ENCODE measurements around the gene S100G. TPM values are rescaled to one million over a fixed set of nuclear protein-coding genes. Genes with fewer than 3 reads are reported as not detected.
"Not testable (repeated sequence)": the region's sequence is repeated elsewhere in the genome, so short reads cannot be mapped to it uniquely, and the experiment has no call there.

The S100G gene
- total RNA-seq, 6 experiments from 2014 or later, result not detected

DNA sequence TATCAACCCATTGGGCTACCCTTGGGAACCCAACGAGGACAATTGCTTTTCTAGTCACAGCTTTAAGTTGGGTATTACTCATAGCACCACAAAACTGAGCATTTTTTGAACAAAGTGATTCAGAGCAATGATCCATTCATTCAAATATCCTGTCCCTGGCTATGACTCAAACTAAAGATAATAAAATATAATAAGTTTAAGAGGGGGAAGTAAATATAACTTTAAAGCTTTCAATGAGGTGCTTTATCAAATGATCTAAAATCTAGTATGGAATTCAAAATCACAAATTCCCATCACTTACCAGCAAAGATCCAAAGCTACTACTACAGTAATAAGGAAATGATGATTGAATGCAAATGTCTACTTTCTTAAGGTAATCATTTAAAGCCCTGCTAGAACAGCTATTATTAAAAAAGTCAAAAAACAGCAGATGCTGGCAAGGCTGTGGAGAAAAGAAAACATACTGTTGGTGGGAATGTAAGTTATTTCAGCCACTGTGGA is 39.8 kb upstream of the S100G start:
- Mint-ChIP-seq H3K27me3 (ENCODE audit: insufficient read depth) (peaks cover 2% of the 10 kb centered on the region; the same call in 1 of the 2 replicates), H3K27ac (peak overlapping the region; percentile 79), H3K4me3 (no peak overlapping the region; the same call in 1 of the 2 replicates), H3K9me3 (no peaks in the 10 kb centered on the region), H3K4me1 (ENCODE audit: low read depth) (peaks cover 31% of the 10 kb centered on the region), H3K36me3 (ENCODE audit: low read depth) (peaks cover 17% of the 10 kb centered on the region)
- TF ChIP-seq, protein P1, sequence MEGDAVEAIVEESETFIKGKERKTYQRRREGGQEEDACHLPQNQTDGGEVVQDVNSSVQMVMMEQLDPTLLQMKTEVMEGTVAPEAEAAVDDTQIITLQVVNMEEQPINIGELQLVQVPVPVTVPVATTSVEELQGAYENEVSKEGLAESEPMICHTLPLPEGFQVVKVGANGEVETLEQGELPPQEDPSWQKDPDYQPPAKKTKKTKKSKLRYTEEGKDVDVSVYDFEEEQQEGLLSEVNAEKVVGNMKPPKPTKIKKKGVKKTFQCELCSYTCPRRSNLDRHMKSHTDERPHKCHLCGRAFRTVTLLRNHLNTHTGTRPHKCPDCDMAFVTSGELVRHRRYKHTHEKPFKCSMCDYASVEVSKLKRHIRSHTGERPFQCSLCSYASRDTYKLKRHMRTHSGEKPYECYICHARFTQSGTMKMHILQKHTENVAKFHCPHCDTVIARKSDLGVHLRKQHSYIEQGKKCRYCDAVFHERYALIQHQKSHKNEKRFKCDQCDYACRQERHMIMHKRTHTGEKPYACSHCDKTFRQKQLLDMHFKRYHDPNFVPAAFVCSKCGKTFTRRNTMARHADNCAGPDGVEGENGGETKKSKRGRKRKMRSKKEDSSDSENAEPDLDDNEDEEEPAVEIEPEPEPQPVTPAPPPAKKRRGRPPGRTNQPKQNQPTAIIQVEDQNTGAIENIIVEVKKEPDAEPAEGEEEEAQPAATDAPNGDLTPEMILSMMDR (IDR thresholded peaks at IDR 0.05), result no peak
- DNase-seq, result peak; percentile 70

DNA sequence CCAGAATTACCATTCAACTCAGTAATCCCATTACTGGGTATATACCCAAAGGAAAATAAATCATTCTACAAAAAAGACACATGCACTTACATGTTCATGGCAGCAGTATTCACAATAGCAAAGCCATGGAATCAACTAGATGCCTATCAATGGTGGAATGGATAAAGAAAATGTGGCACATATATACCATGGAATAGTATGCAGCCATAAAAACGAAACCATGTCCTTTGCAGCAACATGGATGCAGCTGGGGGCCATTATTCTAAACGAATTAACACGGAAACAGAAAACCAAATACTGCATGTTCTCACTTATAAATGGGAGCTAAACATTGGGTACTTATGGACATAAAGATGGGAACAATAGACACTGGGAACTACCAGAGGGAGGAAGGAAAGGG is 39.3 kb upstream of the S100G start:
- not testable (repeated sequence) for H3K4me3 Mint-ChIP-seq; DNase-seq; H3K9me3 Mint-ChIP-seq; H3K27me3 Mint-ChIP-seq (ENCODE audit: insufficient read depth)
- peak overlapping the region; percentile 79 for H3K27ac Mint-ChIP-seq
- peaks cover 17% of the 10 kb centered on the region for H3K36me3 Mint-ChIP-seq (ENCODE audit: low read depth)
- peaks cover 30% of the 10 kb centered on the region for H3K4me1 Mint-ChIP-seq (ENCODE audit: low read depth)

DNA sequence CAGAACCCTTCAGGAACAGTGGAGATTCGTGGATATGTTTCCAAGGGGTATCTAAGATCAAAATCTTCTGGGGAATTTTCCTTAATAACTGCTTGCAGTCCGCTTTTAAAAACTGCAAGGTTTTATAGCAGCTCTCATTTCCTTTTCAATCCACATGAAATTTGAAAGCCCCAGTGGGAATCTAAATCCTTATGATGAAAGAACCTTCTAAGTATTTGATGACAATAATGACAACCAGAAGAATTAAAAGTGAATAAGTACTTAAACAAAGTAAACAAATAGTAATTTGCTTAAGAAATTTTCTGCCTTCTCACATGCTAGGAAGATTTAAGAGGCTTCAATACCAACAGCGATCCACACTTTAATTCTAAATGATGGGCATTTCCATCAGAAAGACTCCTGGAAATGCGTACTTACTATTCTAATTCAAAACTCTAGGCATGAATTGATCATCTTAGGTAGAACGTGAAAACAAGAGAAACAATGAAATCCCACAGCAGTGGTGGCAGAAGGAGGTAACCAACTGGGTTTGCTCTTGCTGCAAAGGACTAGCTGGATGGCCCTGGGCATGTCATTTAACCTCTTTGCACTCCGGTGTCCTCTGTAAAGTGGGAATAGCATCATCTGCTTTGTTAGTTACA is 37.6 kb upstream of the S100G start:
- peaks cover 30% of the 10 kb centered on the region for H3K4me1 Mint-ChIP-seq (ENCODE audit: low read depth)
- H3K4me3 Mint-ChIP-seq, result no peak overlapping the region
- H3K9me3 Mint-ChIP-seq, result no peaks in the 10 kb centered on the region
- H3K27ac Mint-ChIP-seq, result no peak overlapping the region
- peaks cover 17% of the 10 kb centered on the region for H3K36me3 Mint-ChIP-seq (ENCODE audit: low read depth)
- DNase-seq, result no peak
- TF ChIP-seq, protein P1 (IDR thresholded peaks at IDR 0.05), result no peak
- H3K27me3 Mint-ChIP-seq (ENCODE audit: insufficient read depth), result 0 out of 2 replicates have a peak, but pooled peaks cover 2% of the 10 kb centered on the region

DNA sequence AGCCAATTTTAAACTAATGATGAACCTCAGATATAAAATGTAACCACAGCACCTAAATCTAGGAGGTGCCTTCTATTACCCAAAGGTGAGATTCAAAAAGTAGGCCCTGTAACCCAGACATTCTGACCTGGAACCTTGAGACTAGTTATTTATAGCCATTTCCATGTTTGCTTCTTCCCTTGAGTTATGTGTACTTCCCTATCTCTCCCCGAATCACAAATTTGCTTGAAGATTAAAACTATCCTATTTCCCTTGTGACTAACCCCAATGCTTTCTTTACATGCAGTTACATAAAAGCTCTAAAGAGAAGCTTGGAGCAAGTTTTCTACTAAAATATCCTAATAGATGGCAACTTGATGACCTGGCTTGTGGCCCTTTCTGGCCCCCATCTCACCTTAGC is 32.6 kb upstream of the S100G start:
- TF ChIP-seq, protein P1 (IDR thresholded peaks at IDR 0.05), result no peak
- peaks cover 18% of the 10 kb centered on the region for H3K36me3 Mint-ChIP-seq (ENCODE audit: low read depth)
- H3K4me3 Mint-ChIP-seq, result no peak overlapping the region

DNA sequence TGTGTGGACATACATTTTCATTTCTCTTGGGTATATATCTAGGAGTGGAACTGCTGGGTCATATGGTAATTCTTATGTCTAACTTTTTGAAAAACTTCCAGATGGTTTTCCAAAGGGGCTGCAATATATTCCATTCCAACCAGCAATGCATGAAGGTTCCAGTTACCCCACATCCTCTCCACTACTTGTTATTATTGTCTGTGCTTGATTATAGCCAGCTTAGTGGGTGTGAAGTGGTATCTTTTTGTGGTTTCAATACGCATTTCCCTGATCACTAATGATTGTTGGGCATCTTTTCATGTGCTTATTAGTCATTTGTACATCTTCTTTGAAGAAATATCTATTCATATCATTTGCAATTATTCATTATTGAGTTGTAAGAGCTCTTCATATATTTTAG is 31.5 kb upstream of the S100G start:
- peaks cover 11% of the 10 kb centered on the region for H3K36me3 Mint-ChIP-seq (ENCODE audit: low read depth)
- TF ChIP-seq, protein P1 (IDR thresholded peaks at IDR 0.05), result no peak
- no peak for DNase-seq
- no peak overlapping the region for H3K4me3 Mint-ChIP-seq
- no peaks in the 10 kb centered on the region for H3K9me3 Mint-ChIP-seq
- H3K27me3 Mint-ChIP-seq (ENCODE audit: insufficient read depth), result no peaks in the 10 kb centered on the region; the same call in 1 of the 2 replicates
- no peaks in the 10 kb centered on the region for H3K4me1 Mint-ChIP-seq (ENCODE audit: low read depth)
- H3K27ac Mint-ChIP-seq, result no peak overlapping the region

More for the DNA sequence above, 32.6 kb upstream of the S100G start:
- H3K27ac Mint-ChIP-seq, result no peak overlapping the region
- no peak for DNase-seq
- 0 out of 2 replicates have a peak, but pooled peaks cover 2% of the 10 kb centered on the region for H3K27me3 Mint-ChIP-seq (ENCODE audit: insufficient read depth)
- no peaks in the 10 kb centered on the region for H3K9me3 Mint-ChIP-seq
- H3K4me1 Mint-ChIP-seq (ENCODE audit: low read depth), result peaks cover 2% of the 10 kb centered on the region; the same call in 1 of the 2 replicates

DNA sequence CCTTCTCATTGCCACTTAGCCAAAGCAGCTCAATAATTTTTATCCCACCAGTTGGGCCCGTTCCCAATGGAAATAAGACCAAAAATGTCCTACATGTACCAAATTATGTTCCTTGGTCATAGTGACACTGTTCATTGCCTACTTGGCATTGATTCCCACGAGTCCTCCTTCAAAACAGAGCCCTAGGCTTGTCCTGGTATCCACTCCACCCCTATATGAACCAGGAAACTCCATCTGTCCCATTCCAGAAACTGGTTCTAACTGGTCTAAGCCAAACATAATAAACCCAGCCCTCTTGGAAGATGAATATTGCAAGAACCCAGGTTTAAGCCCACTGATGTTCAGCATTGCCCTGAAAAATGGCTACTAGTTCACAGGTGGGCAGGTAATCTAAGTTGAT is 30.9 kb upstream of the S100G start:
- TF ChIP-seq, protein P1 (IDR thresholded peaks at IDR 0.05), result no peak
- Mint-ChIP-seq H3K9me3 (no peaks in the 10 kb centered on the region), H3K27me3 (ENCODE audit: insufficient read depth) (no peaks in the 10 kb centered on the region; the same call in 1 of the 2 replicates), H3K4me1 (ENCODE audit: low read depth) (no peaks in the 10 kb centered on the region), H3K4me3 (no peak overlapping the region), H3K27ac (no peak overlapping the region), H3K36me3 (ENCODE audit: low read depth) (peaks cover 7% of the 10 kb centered on the region; the same call in 1 of the 2 replicates)
- DNase-seq, result no peak

DNA sequence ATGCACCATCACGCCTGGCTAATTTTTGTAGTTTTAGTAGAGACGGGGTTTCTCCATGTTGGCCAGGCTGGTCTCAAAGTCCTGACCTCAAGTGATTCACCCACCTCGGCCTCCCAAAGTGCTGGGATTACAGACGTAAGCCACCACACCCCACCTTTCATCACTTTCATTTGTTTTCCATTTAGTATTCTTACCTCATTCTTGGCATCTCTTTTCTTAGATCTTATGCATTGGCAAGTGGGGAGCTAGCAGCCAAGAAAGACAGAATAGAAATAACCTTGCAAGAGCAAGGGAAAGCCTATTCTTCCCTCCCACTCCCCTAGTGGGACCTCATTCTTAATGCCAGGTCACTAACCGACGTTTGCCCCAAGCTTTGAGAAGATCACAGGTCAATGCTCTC is 21.4 kb upstream of the S100G start:
- H3K27ac Mint-ChIP-seq, result not testable (repeated sequence)

More for the DNA sequence above, 21.4 kb upstream of the S100G start:
- H3K36me3 Mint-ChIP-seq (ENCODE audit: low read depth); H3K4me3 Mint-ChIP-seq; H3K27me3 Mint-ChIP-seq (ENCODE audit: insufficient read depth); DNase-seq; H3K4me1 Mint-ChIP-seq (ENCODE audit: low read depth); H3K9me3 Mint-ChIP-seq: not testable (repeated sequence)
